Muscle of back (tissue), 11 donors: Measurements from ENCODE around the gene TSSK3. TPM values are rescaled to one million over a fixed set of nuclear protein-coding genes. Genes with fewer than 3 reads are reported as not detected.
"Not testable (repeated sequence)": the region's sequence is repeated elsewhere in the genome, so short reads cannot be mapped to it uniquely, and the experiment has no call there.

Experiments
- DNase-seq, 3 donors: peaks; one replicate each; pipeline versions ENCODE4 v3.0.0 to v3.0.0-alpha.2; 2013
- polyA plus RNA-seq, 10 donors: library from polyadenylated mRNA; unstranded; fragments of 120-200 nt; gene quantifications; one replicate each; pipeline ENCODE4 v1.2.1, GENCODE V29; 2013; ENCODE audit not compliant: insufficient read length in 10 of 10

Gene TSSK3
- polyA plus RNA-seq, 10 donors, result 0.82 to 5.1 (median 1.8) TPM

GRCh38 chr1:32337855-32338636 is 24.3 kb upstream of the TSSK3 start:
- peak in 1 of 3 donors; percentile 59 for DNase-seq

GRCh38 chr1:32338637-32339145 is 23.6 kb upstream of the TSSK3 start:
- DNase-seq, result no peak

GRCh38 chr1:32339363-32339978 is 22.9 kb upstream of the TSSK3 start:
- DNase-seq, result no peak

GRCh38 chr1:32341186-32341757 is 21.1 kb upstream of the TSSK3 start:
- peak in 1 of 3 donors; percentile 55 for DNase-seq

GRCh38 chr1:32341971-32342370 is 20.4 kb upstream of the TSSK3 start:
- no peak for DNase-seq

- no peak for DNase-seq
These were observed 19.6 kb upstream of the TSSK3 start for GRCh38 chr1:32342704-32343103.

- DNase-seq, result no peak
These were observed 17.0 kb upstream of the TSSK3 start for GRCh38 chr1:32345289-32345827.

- no peak for DNase-seq
These were observed 15.7 kb upstream of the TSSK3 start for GRCh38 chr1:32346532-32347157.

- DNase-seq, result no peak
These were observed 13.1 kb upstream of the TSSK3 start for GRCh38 chr1:32349211-32349708.

GRCh38 chr1:32350785-32351398 is 11.4 kb upstream of the TSSK3 start:
- no peak for DNase-seq

GRCh38 chr1:32351399-32352238 is 10.7 kb upstream of the TSSK3 start:
- peak; percentile 95 to 98 (median 97) for DNase-seq

GRCh38 chr1:32352239-32352745 is 10.0 kb upstream of the TSSK3 start:
- DNase-seq, result no peak

- no peak for DNase-seq
These were observed 9.4 kb upstream of the TSSK3 start for GRCh38 chr1:32352831-32353383.

GRCh38 chr1:32353431-32353830 is 8.9 kb upstream of the TSSK3 start:
- no peak for DNase-seq

GRCh38 chr1:32353886-32354570 is 8.3 kb upstream of the TSSK3 start:
- DNase-seq, result peak in 1 of 3 donors; percentile 67

- DNase-seq, result not testable (repeated sequence)
These were observed 6.6 kb upstream of the TSSK3 start for GRCh38 chr1:32355778-32356177.

- DNase-seq, result no peak
These were observed 5.9 kb upstream of the TSSK3 start for GRCh38 chr1:32356478-32356877.

GRCh38 chr1:32357614-32358013 is 4.7 kb upstream of the TSSK3 start:
- no peak for DNase-seq

GRCh38 chr1:32358435-32358834 is 3.9 kb upstream of the TSSK3 start:
- no peak for DNase-seq
